MM.1S (cell line): ENCODE measurements around the gene RTL5.

ENCODE experiments used
- CTCF ChIP-seq: fragments of 300-600 bp; sonication (generic); IDR thresholded peaks from 2 replicates; pipeline ENCODE4 v1.5.1; 2016; ENCODE audit warnings: antibody characterized with exemption, low read length, mixed read lengths
- EZH2phosphoT487 ChIP-seq: fragments of 300-600 bp; sonication (generic); IDR thresholded peaks from 2 replicates; pipeline ENCODE4 v1.6.1; 2018; ENCODE audit warnings: antibody characterized with exemption, low read length

- no peak for TF ChIP-seq CTCF
- no peak for TF ChIP-seq EZH2phosphoT487
These were observed 10.5 kb upstream of the RTL5 start for GRCh38 chrX:72142094-72142793.
